HEK293T (cell line): ENCODE results near the gene RPL14.

Experiments used
- CTBP1 ChIP-seq: fragments of 450-650 bp; IDR thresholded peaks from 2 replicates; pipeline ENCODE4 v1.6.1; 2016; ENCODE audit warnings: borderline replicate concordance
- PKNOX1 ChIP-seq: fragments of 450-650 bp; IDR thresholded peaks from 2 replicates; pipeline ENCODE4 v1.6.1; 2016
- TARDBP ChIP-seq: fragments of 450-650 bp; IDR thresholded peaks from 2 replicates; pipeline ENCODE4 v1.6.1; 2016

DNA sequence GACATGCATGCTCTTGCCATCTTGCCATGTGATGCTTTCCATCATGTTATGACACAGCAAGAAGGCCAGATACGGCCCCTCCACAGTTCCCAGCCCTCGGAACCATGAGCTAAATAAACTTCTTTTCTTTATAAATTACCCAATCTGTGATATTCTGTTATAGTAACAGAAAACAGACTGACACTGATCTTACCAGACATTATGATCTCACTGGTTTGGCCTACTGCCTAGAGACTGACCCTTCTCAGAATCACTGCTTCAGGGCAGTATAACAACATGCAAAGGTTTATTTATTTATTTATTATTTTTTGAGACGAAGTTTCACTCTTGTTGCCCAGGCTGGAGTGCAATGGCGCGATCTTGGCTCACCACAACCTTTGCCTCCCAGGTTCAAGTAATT, 33.8 kb downstream of the RPL14 start:
- no peak for TF ChIP-seq TARDBP
- TF ChIP-seq CTBP1: no peak
- no peak for TF ChIP-seq PKNOX1
